Right atrium auricular region (tissue), 2 donors: ENCODE data around the gene TNFRSF6B. TPM values are rescaled to one million over a fixed set of nuclear protein-coding genes. Genes with fewer than 3 reads are reported as not detected.
A peak's percentile ranks its signal among the peaks of the same experiment; 100 is the strongest.
"Not testable (repeated sequence)": the region's sequence is repeated elsewhere in the genome, so short reads cannot be mapped to it uniquely, and the experiment has no call there.

ENCODE experiments used
- DNase-seq: peaks from one replicate; pipeline ENCODE4 v3.0.0-alpha.2; 2019; ENCODE audit warnings: low spot score
- H3K27ac ChIP-seq, 2 donors: fragments of 200-600 bp; sonication (generic); 1 replicate in 1 of 2; 2 replicates in 1 of 2; pipeline ENCODE4 v1.5.1; 2016 to 2019
- H3K27me3 ChIP-seq, 2 donors: fragments of 200-600 bp; sonication (generic); one replicate each; pipeline versions ENCODE4 v1.5.1 to v1.6.0; 2017 to 2019
- H3K36me3 ChIP-seq: fragments of 200-600 bp; sonication (generic); one replicate; pipeline ENCODE4 v1.5.1; 2016
- H3K4me1 ChIP-seq, 2 donors: fragments of 200-600 bp; sonication (generic); one replicate each; pipeline versions ENCODE4 v1.5.1 to v1.6.0; 2017 to 2019
- H3K4me3 ChIP-seq, 2 donors: fragments of 200-600 bp; sonication (generic); 1 replicate in 1 of 2; 2 replicates in 1 of 2; pipeline ENCODE4 v1.5.1; 2017 to 2019; ENCODE audit warnings: mild to moderate bottlenecking in 1 of 2, moderate library complexity in 1 of 2
- H3K9me3 ChIP-seq, 2 donors: fragments of 200-600 bp; sonication (generic); one replicate each; pipeline ENCODE4 v1.5.1; 2019
- total RNA-seq, 2 donors: library from RNA; depleted of rRNA; stranded (reverse); fragments of >200 nt; gene quantifications; one replicate each; pipeline ENCODE4 v1.1.0, GENCODE V29; 2016
- TF ChIP-seq, protein P1 (sequence below), 2 donors: fragments of 200-600 bp; sonication (generic); IDR thresholded peaks; one replicate each; pipeline ENCODE4 v1.5.1; 2019; ENCODE audit warnings: antibody characterized with exemption in 2 of 2

TNFRSF6B gene
- total RNA-seq, 2 donors from 2014 or later, result 1.2 to 3.8 TPM

- Histone ChIP-seq H3K4me3 (peak within 1 kb of the TSS; percentile 63 to 78), H3K36me3 (peaks cover 20% of the 10 kb centered on the region), H3K27ac (peak within 1 kb of the TSS; percentile 81 to 82), H3K9me3 (no peaks in the 10 kb centered on the region), H3K4me1 (peaks cover 0 to 32% of the 10 kb centered on the region in 2 donors), H3K27me3 (no peaks in the 10 kb centered on the region)
- TF ChIP-seq, protein P1, sequence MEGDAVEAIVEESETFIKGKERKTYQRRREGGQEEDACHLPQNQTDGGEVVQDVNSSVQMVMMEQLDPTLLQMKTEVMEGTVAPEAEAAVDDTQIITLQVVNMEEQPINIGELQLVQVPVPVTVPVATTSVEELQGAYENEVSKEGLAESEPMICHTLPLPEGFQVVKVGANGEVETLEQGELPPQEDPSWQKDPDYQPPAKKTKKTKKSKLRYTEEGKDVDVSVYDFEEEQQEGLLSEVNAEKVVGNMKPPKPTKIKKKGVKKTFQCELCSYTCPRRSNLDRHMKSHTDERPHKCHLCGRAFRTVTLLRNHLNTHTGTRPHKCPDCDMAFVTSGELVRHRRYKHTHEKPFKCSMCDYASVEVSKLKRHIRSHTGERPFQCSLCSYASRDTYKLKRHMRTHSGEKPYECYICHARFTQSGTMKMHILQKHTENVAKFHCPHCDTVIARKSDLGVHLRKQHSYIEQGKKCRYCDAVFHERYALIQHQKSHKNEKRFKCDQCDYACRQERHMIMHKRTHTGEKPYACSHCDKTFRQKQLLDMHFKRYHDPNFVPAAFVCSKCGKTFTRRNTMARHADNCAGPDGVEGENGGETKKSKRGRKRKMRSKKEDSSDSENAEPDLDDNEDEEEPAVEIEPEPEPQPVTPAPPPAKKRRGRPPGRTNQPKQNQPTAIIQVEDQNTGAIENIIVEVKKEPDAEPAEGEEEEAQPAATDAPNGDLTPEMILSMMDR (IDR thresholded peaks at IDR 0.05), result peak in 1 of 2 donors; percentile 19
- DNase-seq, result peak; percentile 94
Observed at GRCh38 chr20:63657937-63658748, 38.3 kb upstream of the TNFRSF6B start, which contains the start of gene RTEL1. TSS of gene RTEL1 (plus strand) at chr20:63658312. CDS start at chr20:63659403, 1,091 bp downstream.

- no peak for DNase-seq
- Histone ChIP-seq H3K9me3 (no peaks in the 10 kb centered on the region), H3K27ac (peak overlapping the region; percentile 81 to 82), H3K4me1 (peaks cover 0 to 27% of the 10 kb centered on the region in 2 donors), H3K36me3 (peaks cover 24% of the 10 kb centered on the region), H3K27me3 (no peaks in the 10 kb centered on the region), H3K4me3 (peak overlapping the region; percentile 63 to 78)
- TF ChIP-seq, protein P1 (IDR thresholded peaks at IDR 0.05), result no peak
Observed at GRCh38 chr20:63658749-63659187, 37.7 kb upstream of the TNFRSF6B start.

GRCh38 chr20:63659370-63659769 lies 37.1 kb upstream of the TNFRSF6B start:
- Histone ChIP-seq H3K36me3 (peaks cover 24% of the 10 kb centered on the region), H3K27me3 (no peaks in the 10 kb centered on the region), H3K27ac (peak overlapping the region; percentile 81 to 82), H3K4me1 (peaks cover 0 to 21% of the 10 kb centered on the region in 2 donors), H3K4me3 (peak overlapping the region; percentile 63 to 78), H3K9me3 (no peaks in the 10 kb centered on the region)
- no peak for DNase-seq
- TF ChIP-seq, protein P1 (IDR thresholded peaks at IDR 0.05), result no peak

DNA sequence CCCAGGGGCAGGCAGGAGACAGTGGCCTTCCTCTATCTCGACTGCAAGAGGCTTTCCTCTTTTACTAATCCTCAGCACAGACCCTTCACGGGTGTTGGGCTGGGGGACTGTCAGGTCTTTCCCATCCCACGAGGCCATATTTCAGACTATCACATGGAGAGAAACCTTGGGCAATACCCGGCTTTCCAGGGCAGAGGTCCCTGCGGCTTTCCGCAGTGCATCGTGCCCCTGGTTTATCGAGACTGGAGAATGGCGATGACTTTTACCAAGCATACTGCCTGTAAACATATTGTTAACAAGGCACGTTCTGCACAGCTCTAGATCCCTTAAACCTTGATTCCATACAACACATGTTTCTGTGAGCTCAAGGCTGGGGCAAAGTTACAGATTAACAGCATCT lies 36.3 kb upstream of the TNFRSF6B start:
- H3K27me3 ChIP-seq, H3K4me3 ChIP-seq, DNase-seq, H3K27ac ChIP-seq, H3K9me3 ChIP-seq: not testable (repeated sequence)
- peaks cover 0 to 21% of the 10 kb centered on the region in 2 donors for H3K4me1 ChIP-seq
- peaks cover 24% of the 10 kb centered on the region for H3K36me3 ChIP-seq

- TF ChIP-seq, protein P1 (IDR thresholded peaks at IDR 0.05), result no peak
- Histone ChIP-seq H3K27me3 (no peaks in the 10 kb centered on the region), H3K27ac (no peak overlapping the region)
Observed at GRCh38 chr20:63660622-63661021, 35.8 kb upstream of the TNFRSF6B start.

DNA sequence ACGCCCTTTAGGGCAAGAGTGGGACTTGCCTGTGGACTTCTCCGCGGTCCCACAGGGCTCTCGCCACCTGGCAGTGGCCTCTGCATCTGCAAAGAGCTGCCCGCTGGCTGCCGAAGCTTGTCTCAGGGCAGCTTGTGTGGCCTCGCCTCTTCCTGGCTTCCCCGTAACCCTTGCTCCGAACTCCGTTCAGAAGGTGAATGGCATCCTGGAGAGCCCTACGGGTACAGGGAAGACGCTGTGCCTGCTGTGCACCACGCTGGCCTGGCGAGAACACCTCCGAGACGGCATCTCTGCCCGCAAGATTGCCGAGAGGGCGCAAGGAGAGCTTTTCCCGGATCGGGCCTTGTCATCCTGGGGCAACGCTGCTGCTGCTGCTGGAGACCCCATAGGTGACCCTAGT lies 35.3 kb upstream of the TNFRSF6B start:
- DNase-seq, result no peak
- peaks cover 24% of the 10 kb centered on the region for H3K36me3 ChIP-seq
- H3K4me3 ChIP-seq, result no peak overlapping the region
- H3K9me3 ChIP-seq, result no peaks in the 10 kb centered on the region
- peaks cover 0 to 21% of the 10 kb centered on the region in 2 donors for H3K4me1 ChIP-seq
- TF ChIP-seq, protein P1 (IDR thresholded peaks at IDR 0.05), result no peak
- H3K27ac ChIP-seq, result no peak overlapping the region
- H3K27me3 ChIP-seq, result no peaks in the 10 kb centered on the region

More at GRCh38 chr20:63660622-63661021, 35.8 kb upstream of the TNFRSF6B start:
- peaks cover 24% of the 10 kb centered on the region for H3K36me3 ChIP-seq
- peaks cover 0 to 21% of the 10 kb centered on the region in 2 donors for H3K4me1 ChIP-seq
- DNase-seq, result no peak
- no peaks in the 10 kb centered on the region for H3K9me3 ChIP-seq
- no peak overlapping the region for H3K4me3 ChIP-seq
